HepG2 (cell line): ENCODE results near the gene KCNK7. TPM values are rescaled to one million over a fixed set of nuclear protein-coding genes. Genes with fewer than 3 reads are reported as not detected.

ENCODE experiments used
- ATAC-seq: fragments of 200-7000 bp; cut with Tn5 transposase; 3 replicates; pipeline ENCODE4 v1.9.1; 2020; ENCODE audit warnings: mild to moderate bottlenecking, moderate library complexity
- BruUV-seq: library from RNA; stranded (reverse); fragments of 400-500 nt; replicated peaks from 2 replicates; lab custom pipeline; 2021; lab: Mats Ljungman, UMichigan
- CTCF ChIA-PET: fragments of 300-600 bp; formaldehyde crosslinking; extraction: SDS; loops from one replicate; lab custom pipeline; 2021; ENCODE audit warnings: low total read pairs, inconsistent platforms, low intra/inter-chr PET ratio; lab: Yijun Ruan, JAX
- POLR2A ChIA-PET: fragments of 350-600 bp; sonication (Branson Sonifier 250); formaldehyde crosslinking; loops from one replicate; lab custom pipeline; 2020; ENCODE audit warnings: antibody characterized with exemption, inconsistent platforms; lab: Yijun Ruan, JAX
- DNase-seq: peaks from one replicate; pipeline ENCODE4 v3.0.0-alpha.2; 2015; ENCODE audit warnings: low spot score
- FAIRE-seq: peaks from 3 replicates; lab custom pipeline; 2011; peaks lifted over from hg19 to GRCh38; lab: Jason Lieb, UNC
- H2AFZ ChIP-seq: one replicate; pipeline ENCODE4 v1.6.1; 2011; ENCODE audit warnings: low read length, inconsistent platforms
- H3K27ac ChIP-seq: fragments of 300-600 bp; 3 replicates; pipeline ENCODE4 v1.8.0; 2011; ENCODE audit warnings: mixed run types, mild to moderate bottlenecking, mixed read lengths, low read length, inconsistent platforms; ENCODE audit not compliant: insufficient read depth; ENCODE audit errors: extremely low read length
- H3K27me3 ChIP-seq, 2 experiments: fragments of 200-600 bp in 1 of 2; 2 replicates in 1 of 2; 3 replicates in 1 of 2; pipeline versions ENCODE4 v1.6.0 to v1.8.0; 2011; ENCODE audit warnings: low read length in 2 of 2, mild to moderate bottlenecking in 2 of 2, moderate library complexity in 2 of 2, inconsistent platforms in 1 of 2; ENCODE audit not compliant: insufficient read depth in 2 of 2, control insufficient read depth in 1 of 2
- H3K36me3 ChIP-seq, 2 experiments: fragments of 200-600 bp in 1 of 2; replicated peaks in 1 of 2; 2 replicates in 1 of 2; 3 replicates in 1 of 2; pipeline versions ENCODE4 v1.5.1 to v1.8.0; 2011; ENCODE audit warnings: low read length in 2 of 2, inconsistent platforms in 1 of 2; ENCODE audit not compliant: insufficient read depth in 2 of 2, control insufficient read depth in 1 of 2
- H3K4me1 ChIP-seq: 2 replicates; pipeline ENCODE4 v1.5.1; 2012; ENCODE audit warnings: low read length, inconsistent platforms; ENCODE audit not compliant: insufficient read depth
- H3K4me2 ChIP-seq: 2 replicates; pipeline ENCODE4 v1.6.0; 2011; ENCODE audit warnings: low read depth, low read length, inconsistent platforms
- H3K4me3 ChIP-seq, 3 experiments: fragments of 200-600 bp in 1 of 3; sonication (generic), shearing (Covaris generic) in 1 of 3; replicated peaks in 1 of 3; 2 replicates each; pipeline ENCODE4 v1.5.1; 2011 to 2016; ENCODE audit warnings: low read length in 3 of 3, inconsistent platforms in 2 of 3, low read depth in 2 of 3, mild to moderate bottlenecking in 2 of 3, control low read depth in 1 of 3, mixed read lengths in 1 of 3; ENCODE audit not compliant: insufficient read depth in 1 of 3
- H3K79me2 ChIP-seq: one replicate; pipeline ENCODE4 v1.6.1; 2011; ENCODE audit warnings: low read length, inconsistent platforms; ENCODE audit not compliant: insufficient read depth
- H3K9ac ChIP-seq: 2 replicates; pipeline ENCODE4 v1.6.0; 2011; ENCODE audit warnings: mild to moderate bottlenecking, low read depth, low read length, inconsistent platforms; ENCODE audit not compliant: insufficient read depth
- H3K9me3 ChIP-seq: 2 replicates; pipeline ENCODE4 v1.5.1; 2012; ENCODE audit warnings: mild to moderate bottlenecking, low read length
- H4K20me1 ChIP-seq: 2 replicates; pipeline ENCODE4 v1.6.0; 2011; ENCODE audit warnings: inconsistent platforms, mild to moderate bottlenecking, low read length, moderate library complexity; ENCODE audit not compliant: insufficient read depth
- AGO2 ChIP-seq: fragments of 200-400 bp; formaldehyde crosslinking; optimal IDR thresholded peaks from 2 replicates; pipeline ENCODE3; 2017; ENCODE audit warnings: mild to moderate bottlenecking, low read depth, low read length, moderate library complexity
- ETS1 ChIP-seq: sonication (generic); formaldehyde crosslinking; IDR thresholded peaks from 2 replicates; pipeline ENCODE4 v1.4.0; 2020; ENCODE audit warnings: missing genetic modification reagents
- PBX2 ChIP-seq: IDR thresholded peaks from 2 replicates; pipeline ENCODE4 v1.6.1; 2016; ENCODE audit warnings: control low read depth
- TAF1 ChIP-seq: sonication (generic); formaldehyde crosslinking; IDR thresholded peaks from 2 replicates; pipeline ENCODE4 v1.4.0; 2020; ENCODE audit warnings: missing genetic modification reagents
- ZNF710 ChIP-seq: sonication (generic); formaldehyde crosslinking; IDR thresholded peaks from 2 replicates; pipeline ENCODE4 v1.5.0; 2020; ENCODE audit warnings: mild to moderate bottlenecking, missing genetic modification reagents, borderline replicate concordance
- ZNF776 ChIP-seq: sonication (generic); formaldehyde crosslinking; IDR thresholded peaks from 2 replicates; pipeline ENCODE4 v1.4.0; 2020; ENCODE audit warnings: mild to moderate bottlenecking, missing genetic modification reagents
- WGBS: methylation state at CpG from one replicate; pipeline ENCODE4 v1.1.6; 2017; ENCODE audit warnings: low lambda C conversion rate; 5-methylcytosine and 5-hydroxymethylcytosine counted together
- in situ Hi-C: cut with HindIII; loops from 2 replicates; pipeline ENCODE4 v1.10.0; 2017; ENCODE audit warnings: low pct_unique_long_range_greater_than_20kb; ENCODE audit not compliant: extremely low pct_ligation_motif_present
- intact Hi-C: fragments of 100-400 bp; cut with micrococcal nuclease; formaldehyde crosslinking; loops from one replicate; pipeline ENCODE4 v1.10.0; 2022; ENCODE audit not compliant: unreplicated experiment
- polyA plus RNA-seq, 8 experiments: library from polyadenylated mRNA; depleted of rRNA in 3 of 8; stranded (reverse) in 7 of 8; unstranded in 1 of 8; fragments of >200 nt; fragmentation: Illumina TruSeq in 4 of 8; extraction: Trizol in 4 of 8; gene quantifications; 2 replicates each; pipeline versions ENCODE4 v1.2.1 to v1.2.3, GENCODE V29; 2011 to 2016; ENCODE audit warnings: low read depth in 4 of 8, missing spikeins in 1 of 8, mixed read lengths in 1 of 8; ENCODE audit not compliant: insufficient read depth in 1 of 8
- total RNA-seq, 5 experiments: library from RNA; depleted of rRNA; stranded (reverse); fragments of >200 nt; fragmentation: Illumina TruSeq; extraction: Trizol; gene quantifications; 2 replicates each; pipeline ENCODE4 v1.2.3, GENCODE V29; 2016; ENCODE audit warnings: low read depth in 1 of 5
- TF ChIP-seq, protein P1 (sequence below): sonication (generic); formaldehyde crosslinking; IDR thresholded peaks from 2 replicates; pipeline ENCODE4 v1.5.1; 2020; ENCODE audit warnings: mild to moderate bottlenecking, missing genetic modification reagents, moderate library complexity
- TF ChIP-seq, protein P2 (sequence below): sonication (generic); formaldehyde crosslinking; IDR thresholded peaks from 2 replicates; pipeline ENCODE4 v1.4.0; 2020; ENCODE audit warnings: mild to moderate bottlenecking, missing genetic modification reagents
- TF ChIP-seq, protein P3 (sequence below): sonication (generic); formaldehyde crosslinking; IDR thresholded peaks from 2 replicates; pipeline ENCODE4 v1.4.0; 2020; ENCODE audit warnings: missing genetic modification reagents, borderline replicate concordance

The KCNK7 gene
- total and polyA plus RNA-seq, 2 of the 13 experiments (the other 11 are each of a cell fraction or from before 2014, with no cell fraction given) = 0.11 TPM; not detected in 1

GRCh38 chr11:65633390-65634108, 37.9 kb upstream of the KCNK7 start (continued):
- TF ChIP-seq, protein P1, sequence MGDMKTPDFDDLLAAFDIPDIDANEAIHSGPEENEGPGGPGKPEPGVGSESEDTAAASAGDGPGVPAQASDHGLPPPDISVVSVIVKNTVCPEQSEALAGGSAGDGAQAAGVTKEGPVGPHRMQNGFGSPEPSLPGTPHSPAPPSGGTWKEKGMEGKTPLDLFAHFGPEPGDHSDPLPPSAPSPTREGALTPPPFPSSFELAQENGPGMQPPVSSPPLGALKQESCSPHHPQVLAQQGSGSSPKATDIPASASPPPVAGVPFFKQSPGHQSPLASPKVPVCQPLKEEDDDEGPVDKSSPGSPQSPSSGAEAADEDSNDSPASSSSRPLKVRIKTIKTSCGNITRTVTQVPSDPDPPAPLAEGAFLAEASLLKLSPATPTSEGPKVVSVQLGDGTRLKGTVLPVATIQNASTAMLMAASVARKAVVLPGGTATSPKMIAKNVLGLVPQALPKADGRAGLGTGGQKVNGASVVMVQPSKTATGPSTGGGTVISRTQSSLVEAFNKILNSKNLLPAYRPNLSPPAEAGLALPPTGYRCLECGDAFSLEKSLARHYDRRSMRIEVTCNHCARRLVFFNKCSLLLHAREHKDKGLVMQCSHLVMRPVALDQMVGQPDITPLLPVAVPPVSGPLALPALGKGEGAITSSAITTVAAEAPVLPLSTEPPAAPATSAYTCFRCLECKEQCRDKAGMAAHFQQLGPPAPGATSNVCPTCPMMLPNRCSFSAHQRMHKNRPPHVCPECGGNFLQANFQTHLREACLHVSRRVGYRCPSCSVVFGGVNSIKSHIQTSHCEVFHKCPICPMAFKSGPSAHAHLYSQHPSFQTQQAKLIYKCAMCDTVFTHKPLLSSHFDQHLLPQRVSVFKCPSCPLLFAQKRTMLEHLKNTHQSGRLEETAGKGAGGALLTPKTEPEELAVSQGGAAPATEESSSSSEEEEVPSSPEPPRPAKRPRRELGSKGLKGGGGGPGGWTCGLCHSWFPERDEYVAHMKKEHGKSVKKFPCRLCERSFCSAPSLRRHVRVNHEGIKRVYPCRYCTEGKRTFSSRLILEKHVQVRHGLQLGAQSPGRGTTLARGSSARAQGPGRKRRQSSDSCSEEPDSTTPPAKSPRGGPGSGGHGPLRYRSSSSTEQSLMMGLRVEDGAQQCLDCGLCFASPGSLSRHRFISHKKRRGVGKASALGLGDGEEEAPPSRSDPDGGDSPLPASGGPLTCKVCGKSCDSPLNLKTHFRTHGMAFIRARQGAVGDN = peak; percentile 23; the same call in 1 of the 2 replicates

GRCh38 chr11:65630215-65630614, 34.6 kb upstream of the KCNK7 start:
- H3K9ac ChIP-seq = no peak overlapping the region
- DNase-seq (no peak), FAIRE-seq (no peak), ATAC-seq (no peak)
- H3K79me2 ChIP-seq = no peaks in the 10 kb centered on the region
- no peak for TF ChIP-seq ZNF776 (CRISPR knock-in tag)
- TF ChIP-seq, protein P2, sequence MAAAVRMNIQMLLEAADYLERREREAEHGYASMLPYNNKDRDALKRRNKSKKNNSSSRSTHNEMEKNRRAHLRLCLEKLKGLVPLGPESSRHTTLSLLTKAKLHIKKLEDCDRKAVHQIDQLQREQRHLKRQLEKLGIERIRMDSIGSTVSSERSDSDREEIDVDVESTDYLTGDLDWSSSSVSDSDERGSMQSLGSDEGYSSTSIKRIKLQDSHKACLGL (CRISPR knock-in tag) = no peak
- no peak for TF ChIP-seq TAF1 (CRISPR knock-in tag)
- TF ChIP-seq, protein P3, sequence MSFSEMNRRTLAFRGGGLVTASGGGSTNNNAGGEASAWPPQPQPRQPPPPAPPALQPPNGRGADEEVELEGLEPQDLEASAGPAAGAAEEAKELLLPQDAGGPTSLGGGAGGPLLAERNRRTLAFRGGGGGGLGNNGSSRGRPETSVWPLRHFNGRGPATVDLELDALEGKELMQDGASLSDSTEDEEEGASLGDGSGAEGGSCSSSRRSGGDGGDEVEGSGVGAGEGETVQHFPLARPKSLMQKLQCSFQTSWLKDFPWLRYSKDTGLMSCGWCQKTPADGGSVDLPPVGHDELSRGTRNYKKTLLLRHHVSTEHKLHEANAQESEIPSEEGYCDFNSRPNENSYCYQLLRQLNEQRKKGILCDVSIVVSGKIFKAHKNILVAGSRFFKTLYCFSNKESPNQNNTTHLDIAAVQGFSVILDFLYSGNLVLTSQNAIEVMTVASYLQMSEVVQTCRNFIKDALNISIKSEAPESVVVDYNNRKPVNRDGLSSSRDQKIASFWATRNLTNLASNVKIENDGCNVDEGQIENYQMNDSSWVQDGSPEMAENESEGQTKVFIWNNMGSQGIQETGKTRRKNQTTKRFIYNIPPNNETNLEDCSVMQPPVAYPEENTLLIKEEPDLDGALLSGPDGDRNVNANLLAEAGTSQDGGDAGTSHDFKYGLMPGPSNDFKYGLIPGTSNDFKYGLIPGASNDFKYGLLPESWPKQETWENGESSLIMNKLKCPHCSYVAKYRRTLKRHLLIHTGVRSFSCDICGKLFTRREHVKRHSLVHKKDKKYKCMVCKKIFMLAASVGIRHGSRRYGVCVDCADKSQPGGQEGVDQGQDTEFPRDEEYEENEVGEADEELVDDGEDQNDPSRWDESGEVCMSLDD (CRISPR knock-in tag) = no peak
- no peak for TF ChIP-seq PBX2 (CRISPR knock-in tag)
- TF ChIP-seq ZNF710 (CRISPR knock-in tag) = no peak
- TF ChIP-seq AGO2 = peak; percentile 13
- no peak for TF ChIP-seq ETS1 (CRISPR knock-in tag)
- no TSS peak for BruUV-seq
- in situ Hi-C loops = no loop called here
- H3K9me3 ChIP-seq = no peaks in the 10 kb centered on the region
- H4K20me1 ChIP-seq = no peaks in the 10 kb centered on the region
- POLR2A ChIA-PET = interaction anchor here (1.0 kb wide), 3 partner anchors 8 to 15 kb away, joined by 3 to 4 read pairs (median 3); partner anchors contain the start of genes PCNX3 and SIPA1
- H3K36me3 ChIP-seq = peaks cover 51 to 67% of the 10 kb centered on the region in 2 experiments
- no peak overlapping the region for H3K27ac ChIP-seq
- intact Hi-C loops = no loop called here
- H3K4me2 ChIP-seq = no peak overlapping the region
- 100% methylated on average over 4 of the region's 11 CpGs for WGBS
- no peaks in the 10 kb centered on the region for H3K4me1 ChIP-seq
- no peaks in the 10 kb centered on the region for H3K27me3 ChIP-seq
- CTCF ChIA-PET = no interaction called here
- no peak overlapping the region for H2AFZ ChIP-seq
- H3K4me3 ChIP-seq = no peak overlapping the region
